T1000 (cell line): ENCODE measurements around the gene ATP2A1.
"Not testable (repeated sequence)": the region's sequence is repeated elsewhere in the genome, so short reads cannot be mapped to it uniquely, and the experiment has no call there.

Experiments used
- DNase-seq: peaks from one replicate; lab custom pipeline; 2025; ENCODE audit warnings: mixed read lengths; lab: John Stamatoyannopoulos, UW

Gene ATP2A1

DNA sequence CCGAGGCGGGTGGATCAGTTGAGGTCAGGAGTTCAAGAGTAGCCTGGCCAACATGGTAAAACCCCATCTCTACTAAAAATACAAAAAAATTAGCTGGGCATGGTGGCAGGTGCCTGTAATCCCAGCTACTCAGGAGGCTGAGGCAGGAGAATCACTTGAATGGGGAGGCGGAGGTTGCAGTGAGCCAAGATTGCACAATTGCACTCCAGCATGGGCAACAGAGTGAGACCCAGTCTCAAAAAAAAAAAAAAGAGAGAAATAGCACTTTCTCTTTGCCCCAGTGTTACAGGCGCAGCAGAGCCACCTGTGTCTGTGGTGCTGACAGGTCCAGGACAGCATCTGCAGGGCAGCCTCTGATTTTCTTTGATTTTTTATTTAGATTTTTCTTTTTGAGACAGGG, 3.3 kb downstream of the ATP2A1 start:
- DNase-seq, result not testable (repeated sequence)

DNA sequence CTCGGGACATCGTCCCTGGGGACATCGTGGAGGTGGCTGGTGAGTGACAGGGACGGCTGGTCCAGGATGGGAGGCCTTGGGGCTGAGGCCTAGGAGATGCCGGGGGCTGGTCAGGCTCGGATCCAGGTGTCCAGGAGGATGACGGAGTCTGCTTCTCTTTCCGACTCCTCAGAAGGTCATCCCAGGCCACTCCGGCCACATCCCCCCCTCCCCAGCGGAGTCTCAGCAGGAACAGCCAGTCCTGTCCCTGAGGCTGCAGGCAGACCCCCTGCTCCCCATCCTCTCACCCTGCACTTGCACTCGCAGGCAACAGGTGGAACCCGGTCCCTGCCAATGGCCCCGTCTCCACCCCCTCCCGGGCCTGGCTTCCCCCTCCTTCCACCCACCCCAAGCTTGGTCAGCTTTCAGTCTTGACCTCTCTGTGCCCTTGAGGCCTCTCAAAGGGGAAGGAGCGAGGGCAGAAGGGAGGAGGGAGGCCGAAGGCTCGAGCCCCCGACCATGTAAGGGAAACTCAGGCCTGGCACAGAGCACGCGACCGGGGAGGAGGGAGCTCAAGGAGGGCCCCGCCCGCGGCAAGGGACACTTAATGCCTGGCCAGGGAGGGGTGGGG, 4.4 kb downstream of the ATP2A1 start:
- DNase-seq, result no peak

DNA sequence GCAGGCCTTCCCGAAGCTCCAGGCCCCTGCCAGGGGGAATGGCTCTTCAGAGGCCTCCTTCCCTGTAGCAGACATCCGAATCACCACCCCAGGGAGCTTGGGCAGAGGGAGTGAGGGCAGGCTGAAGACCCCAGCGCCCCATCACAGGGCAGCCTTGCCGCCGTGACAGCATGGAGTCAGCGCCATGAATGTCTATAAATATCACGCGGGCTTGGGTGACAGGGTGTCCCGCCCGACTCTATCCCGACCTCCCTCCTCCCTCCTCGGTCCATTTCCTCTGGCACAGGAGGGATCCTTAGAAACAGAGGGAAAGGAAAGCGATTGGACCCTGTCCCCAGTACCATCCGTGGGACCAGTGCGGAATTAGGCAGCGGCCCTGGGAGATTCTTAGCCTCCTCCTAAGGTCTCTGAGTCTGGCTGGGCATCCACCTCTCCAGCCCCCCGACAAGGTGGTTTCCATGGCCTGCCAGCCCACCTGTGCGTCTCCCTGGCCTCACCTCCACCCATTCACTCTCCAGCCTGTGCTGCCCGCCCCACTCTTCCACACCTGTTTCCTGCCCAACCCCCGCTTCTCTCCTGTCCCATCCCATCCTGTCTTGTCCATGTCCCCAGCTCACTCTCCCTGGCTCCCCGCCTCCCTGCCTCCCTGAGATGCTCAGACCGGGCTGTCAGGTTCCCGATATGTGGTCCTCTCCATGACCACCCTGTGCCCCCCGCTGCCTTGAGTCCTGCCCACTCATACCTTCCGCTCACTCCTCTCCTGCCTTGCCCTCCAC, 5.1 kb downstream of the ATP2A1 start:
- no peak for DNase-seq

DNA sequence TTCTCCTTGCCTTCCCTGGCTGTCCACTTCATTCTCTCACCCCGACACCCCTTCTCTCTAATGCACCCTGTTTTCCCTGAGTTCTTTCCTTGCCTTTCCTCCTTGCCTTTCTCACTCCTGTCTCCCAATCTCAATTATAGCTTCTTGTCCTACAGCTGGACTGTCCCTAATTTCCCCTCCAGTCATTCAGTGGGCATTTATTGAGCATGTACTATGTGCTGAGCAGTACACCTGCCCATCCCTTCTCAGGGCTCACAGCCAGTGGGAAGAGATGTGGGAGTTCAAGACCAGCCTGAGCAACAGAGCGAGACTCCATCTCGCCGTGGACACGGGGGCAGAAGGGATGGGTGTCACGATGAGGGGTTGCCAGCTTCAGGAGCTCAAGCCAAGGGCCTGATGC, 5.8 kb downstream of the ATP2A1 start:
- no peak for DNase-seq

DNA sequence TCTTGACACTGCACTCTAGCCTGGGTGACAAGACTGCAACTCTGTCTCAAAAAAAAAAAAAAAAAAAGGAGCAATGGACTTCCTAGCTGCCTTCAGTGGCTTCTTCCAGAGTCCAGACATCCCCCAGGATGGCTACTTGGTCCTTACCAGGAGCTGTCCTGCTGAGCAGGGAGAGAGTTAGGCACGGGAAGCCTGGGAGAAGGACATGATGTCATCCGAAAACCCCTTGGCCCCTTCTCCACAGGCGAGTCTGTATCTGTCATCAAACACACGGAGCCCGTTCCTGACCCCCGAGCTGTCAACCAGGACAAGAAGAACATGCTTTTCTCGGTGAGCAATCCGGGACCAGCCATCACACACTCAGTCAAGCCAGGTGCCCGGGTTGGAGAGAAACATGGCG, 8.7 kb downstream of the ATP2A1 start:
- no peak for DNase-seq

DNA sequence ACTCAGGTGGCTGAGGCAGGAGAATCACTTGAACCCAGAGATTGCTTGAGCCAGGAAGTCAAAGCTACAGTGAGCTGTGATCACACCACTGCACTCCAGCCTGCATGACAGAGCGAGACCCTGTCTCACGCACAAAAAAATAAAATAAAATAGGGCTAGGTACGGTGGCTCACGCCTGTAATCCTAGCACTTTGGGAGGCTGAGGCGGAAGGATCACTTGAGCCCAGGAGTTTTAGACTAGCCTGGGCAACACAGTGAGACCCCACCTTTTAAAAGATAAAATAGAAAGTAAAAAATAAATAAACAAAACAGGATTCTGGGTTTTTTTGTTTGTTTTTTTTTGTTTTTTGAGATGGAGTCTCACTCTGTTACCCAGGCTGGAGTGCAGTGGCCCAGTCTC, 12.1 kb downstream of the ATP2A1 start:
- DNase-seq, result not testable (repeated sequence)

DNA sequence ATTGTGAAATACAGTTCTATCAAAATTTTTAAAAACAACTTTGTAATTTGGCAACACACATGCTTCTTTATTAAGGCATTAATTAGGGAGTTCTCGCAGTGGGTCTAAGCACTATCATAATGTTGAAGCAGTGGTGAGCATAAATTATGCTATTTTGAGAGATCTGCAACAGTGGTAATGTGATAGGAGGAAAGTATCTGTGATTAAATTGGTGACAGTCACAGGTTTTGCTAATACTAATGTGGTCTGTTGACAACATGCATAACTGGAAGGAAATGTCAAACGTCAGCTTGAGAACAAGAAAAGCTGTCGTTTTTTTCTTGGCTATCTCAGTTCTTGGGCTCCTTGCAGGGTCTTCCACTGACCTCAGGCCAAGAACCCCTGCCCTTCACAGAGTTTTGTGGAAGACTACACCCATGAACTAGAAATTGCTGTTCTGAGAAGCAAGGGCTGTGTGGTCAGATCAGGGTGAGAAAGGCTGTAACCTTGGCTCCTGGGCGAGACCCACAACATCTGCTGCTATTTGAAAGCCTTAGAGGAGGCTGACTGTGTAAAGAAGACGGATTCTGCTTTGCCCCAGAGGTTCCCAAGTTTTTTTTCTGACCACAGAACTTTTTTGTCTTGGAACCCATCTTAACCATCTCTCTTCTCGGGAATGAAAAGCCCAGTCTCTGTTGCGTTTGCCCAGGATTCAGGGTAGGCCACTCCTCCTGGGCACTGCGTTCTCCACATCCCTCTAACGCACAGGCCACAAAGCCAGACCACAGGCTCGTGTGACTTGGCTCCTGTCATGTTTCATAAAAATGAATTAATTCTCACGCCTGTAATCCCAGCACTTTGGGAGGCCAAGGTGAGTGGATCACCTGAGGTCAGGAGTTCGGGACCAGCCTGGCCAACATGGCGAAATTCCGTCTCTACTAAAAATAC, 13.9 kb downstream of the ATP2A1 start:
- no peak for DNase-seq

DNA sequence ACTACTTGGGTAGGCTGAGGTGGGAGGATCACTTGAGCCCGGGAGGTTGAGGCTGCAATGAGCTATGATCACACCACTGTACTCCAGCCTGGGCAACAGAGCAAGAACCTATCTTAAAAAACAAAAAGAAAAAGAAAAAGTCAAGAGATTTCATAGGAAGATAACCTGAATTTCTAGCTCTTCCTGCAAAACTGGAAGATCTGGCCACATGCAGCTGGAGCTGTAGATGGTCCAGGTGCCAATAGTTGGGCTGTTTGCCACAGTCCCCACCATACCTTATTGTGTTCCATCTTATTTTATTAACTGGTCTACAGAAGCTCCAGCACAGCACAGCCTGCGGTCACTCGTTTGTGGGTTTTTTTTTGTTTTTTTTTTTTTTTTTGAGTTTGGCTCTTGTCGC, 15.0 kb downstream of the ATP2A1 start:
- no peak for DNase-seq

DNA sequence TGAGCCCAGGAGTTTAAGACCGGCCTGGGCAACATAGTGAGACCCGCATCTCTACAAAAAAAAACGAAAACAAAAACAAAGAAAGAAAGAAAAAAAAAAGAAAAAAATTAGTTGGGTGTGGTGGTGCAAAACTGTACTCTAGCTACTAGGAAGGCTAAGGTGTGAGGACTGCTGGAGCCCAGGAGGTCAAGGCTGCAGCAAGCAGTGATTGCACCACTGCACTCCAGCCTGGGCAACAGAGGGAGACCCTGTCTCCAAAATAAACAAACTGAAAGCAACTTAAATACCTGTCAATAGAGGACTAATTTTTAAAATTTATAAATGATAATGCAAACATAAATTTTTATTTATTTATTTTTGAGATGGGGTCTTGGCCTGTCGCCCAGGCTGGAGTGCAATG, 17.3 kb downstream of the ATP2A1 start:
- DNase-seq, result no peak

DNA sequence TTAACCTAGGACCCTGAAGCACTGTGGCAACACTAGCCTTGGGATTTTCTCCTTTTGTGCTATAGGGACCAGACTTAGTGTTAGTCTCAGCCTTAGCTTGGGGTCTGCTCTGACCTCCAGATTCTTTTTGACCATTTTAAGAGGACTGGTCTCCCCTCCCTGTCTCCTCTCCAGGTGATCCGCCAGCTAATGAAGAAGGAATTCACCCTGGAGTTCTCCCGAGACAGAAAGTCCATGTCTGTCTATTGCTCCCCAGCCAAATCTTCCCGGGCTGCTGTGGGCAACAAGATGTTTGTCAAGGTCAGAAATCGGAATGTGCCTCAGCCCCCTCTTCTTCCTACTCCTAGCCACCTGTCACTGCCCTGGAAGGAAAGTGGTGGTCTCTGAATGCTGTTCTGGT, 19.5 kb downstream of the ATP2A1 start:
- no peak for DNase-seq

DNA sequence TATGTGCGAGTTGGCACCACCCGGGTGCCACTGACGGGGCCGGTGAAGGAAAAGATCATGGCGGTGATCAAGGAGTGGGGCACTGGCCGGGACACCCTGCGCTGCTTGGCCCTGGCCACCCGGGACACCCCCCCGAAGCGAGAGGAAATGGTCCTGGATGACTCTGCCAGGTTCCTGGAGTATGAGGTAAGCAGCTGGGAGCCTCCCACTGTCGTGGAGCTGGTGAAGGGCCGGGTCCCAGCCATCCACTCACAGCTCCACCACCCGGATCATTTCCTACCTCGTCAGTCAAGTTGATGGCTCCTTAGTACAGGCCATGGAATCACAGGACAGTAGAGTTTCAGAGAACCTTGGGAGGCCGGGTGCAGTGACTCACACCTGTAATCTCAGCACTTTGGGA, 20.0 kb downstream of the ATP2A1 start:
- DNase-seq, result no peak

DNA sequence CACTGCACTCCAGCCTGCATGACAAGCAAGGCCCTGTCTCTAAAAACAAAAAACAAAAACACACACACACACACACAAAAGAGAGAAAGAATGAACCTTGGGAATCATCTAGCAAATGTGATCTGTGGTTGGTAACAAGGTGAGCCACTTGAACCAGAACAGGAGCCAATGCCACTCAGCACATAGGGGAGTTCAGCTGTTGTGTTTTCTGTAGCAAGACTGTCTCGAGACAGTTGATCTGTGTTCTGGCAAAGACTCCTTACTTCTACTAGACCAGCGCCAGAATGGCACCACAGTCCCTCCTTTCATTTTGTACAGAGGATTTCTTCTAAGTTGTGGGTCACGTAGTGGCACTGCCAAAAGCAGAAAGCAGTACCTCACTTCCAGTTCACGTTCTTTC, 20.7 kb downstream of the ATP2A1 start:
- no peak for DNase-seq

DNA sequence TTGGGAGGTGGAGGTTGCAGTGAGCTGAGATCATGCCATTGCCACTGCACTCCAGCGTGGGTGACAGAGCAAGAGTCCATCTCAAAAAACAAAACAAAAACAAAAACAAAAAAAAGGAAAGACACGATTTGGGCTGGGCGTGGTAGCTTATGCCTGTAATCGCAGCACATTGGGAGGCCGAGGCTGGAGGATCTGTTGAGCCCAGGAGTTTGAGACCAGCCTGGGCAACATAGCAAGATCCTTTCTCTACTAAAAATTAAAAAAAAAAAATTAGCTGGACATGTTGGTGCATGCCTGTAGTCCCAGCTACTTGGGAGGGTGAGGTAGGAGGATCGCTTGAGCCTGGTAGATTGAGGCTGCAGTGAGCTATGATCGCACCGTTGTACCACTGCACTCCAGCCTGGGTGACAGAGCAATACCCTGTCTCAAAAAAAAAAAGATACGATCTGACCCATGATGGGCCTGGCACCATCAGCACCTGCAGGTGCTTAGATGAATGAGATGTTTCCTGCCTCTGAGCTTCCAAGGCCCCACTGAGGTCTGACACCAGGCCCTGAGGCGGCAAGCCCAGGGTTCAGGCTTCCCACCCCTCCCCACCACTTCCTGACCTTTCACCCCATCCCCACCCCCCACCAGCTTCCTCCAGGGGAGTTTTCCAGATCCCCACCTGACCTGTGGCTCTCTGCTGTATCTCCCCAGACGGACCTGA, 21.7 kb downstream of the ATP2A1 start:
- DNase-seq, result no peak

DNA sequence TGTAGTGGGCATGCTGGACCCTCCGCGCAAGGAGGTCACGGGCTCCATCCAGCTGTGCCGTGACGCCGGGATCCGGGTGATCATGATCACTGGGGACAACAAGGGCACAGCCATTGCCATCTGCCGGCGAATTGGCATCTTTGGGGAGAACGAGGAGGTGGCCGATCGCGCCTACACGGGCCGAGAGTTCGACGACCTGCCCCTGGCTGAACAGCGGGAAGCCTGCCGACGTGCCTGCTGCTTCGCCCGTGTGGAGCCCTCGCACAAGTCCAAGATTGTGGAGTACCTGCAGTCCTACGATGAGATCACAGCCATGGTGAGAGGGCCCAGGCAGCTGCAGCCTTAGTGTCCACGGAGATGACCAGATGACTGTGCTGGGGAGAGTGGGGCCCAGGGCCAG, 22.3 kb downstream of the ATP2A1 start:
- no peak for DNase-seq

DNA sequence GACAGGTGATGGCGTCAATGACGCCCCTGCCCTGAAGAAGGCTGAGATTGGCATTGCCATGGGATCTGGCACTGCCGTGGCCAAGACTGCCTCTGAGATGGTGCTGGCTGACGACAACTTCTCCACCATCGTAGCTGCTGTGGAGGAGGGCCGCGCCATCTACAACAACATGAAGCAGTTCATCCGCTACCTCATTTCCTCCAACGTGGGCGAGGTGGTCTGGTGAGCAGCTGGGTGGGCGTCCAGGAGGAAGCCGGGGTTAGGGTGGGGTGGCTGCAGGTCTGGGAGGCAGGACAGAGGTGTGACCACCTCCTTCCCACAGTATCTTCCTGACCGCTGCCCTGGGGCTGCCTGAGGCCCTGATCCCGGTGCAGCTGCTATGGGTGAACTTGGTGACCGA, 23.6 kb downstream of the ATP2A1 start:
- no peak for DNase-seq

DNA sequence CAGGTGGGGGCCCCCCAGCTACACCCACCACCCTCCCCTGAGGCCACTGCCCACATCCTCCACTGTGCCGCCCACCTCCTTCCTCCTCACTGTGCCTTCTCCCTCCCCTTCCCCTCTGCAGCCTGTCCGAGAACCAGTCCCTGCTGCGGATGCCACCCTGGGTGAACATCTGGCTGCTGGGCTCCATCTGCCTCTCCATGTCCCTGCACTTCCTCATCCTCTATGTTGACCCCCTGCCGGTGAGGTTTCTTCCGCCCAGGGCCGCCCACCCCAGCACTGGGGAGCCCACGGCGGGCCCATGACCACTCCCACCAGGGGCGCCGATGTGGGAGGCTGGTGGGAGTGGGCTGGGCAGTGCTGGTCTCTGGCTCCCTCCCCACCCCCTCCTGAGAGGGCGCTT, 24.6 kb downstream of the ATP2A1 start:
- DNase-seq, result no peak

DNA sequence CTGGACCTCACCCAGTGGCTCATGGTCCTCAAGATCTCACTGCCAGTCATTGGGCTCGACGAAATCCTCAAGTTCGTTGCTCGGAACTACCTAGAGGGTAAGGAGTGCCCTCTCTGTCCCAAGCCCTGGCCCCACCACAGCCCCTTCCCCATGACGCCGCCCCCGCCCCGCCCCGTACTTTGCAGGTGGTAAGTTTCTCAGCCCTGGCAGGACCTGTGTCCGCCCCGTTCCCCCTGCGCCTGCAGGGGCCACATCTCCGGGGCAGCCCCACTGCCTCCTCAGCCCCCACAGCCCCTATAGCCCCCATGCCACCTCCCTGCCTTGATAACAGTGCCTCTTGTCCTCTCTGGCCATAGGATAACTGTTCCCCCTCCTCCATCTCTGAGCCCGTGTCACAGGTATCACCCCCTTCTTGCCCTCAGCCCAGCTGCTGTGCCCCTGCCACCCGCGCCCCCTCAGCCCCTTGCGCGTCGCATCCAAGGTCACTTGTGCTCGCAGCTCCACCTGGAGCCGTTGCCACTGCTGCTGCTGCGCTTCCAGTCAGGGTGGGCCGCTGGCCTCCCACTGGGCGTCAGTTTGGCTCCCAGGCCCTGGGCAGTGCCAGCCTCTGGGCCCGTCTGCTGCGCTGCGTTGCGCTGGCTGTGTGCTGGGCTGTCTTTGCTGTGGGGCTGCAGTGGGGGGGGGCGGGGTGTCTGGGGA, 25.2 kb downstream of the ATP2A1 start:
- no peak for DNase-seq

DNA sequence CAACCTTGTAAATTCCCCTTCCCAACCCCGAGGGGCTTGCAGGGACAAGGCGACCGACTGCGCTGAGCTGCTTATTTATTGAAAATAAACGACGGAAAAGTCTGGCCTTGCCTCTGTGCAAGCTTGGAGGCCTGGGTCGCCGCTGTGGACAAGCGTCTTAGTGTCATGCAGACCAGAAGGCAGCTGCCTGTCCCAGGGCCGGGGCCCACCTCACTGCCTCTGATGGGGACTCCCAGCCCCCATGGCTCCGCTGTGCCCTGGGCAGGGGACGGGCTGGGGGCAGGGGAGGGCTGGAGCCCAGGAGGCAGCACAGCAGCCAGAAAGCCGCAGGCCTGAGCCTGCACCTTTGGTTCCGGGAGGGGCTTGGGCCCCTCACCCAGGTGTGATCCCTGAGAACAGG, 26.1 kb downstream of the ATP2A1 start:
- DNase-seq, result no peak

DNA sequence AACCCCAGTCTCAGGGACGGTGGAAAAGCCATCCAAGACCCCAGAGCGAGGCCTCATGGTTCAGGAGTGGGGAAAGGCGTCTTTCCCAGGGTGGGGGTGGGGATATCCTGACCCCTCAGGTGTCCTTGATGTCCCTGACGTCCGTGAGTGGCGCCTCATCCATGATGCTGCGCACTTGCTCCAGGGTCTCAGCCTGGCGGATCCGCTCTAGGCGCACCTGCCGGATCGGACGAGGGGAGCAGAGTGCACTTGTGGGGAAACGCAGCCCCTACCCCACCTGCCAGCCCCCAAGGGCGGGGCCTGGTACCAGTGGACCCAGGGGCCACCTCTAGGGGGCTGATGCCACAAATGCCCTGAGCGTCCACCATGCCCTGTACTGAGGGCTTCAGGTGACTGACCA, 26.5 kb downstream of the ATP2A1 start:
- DNase-seq, result no peak

DNA sequence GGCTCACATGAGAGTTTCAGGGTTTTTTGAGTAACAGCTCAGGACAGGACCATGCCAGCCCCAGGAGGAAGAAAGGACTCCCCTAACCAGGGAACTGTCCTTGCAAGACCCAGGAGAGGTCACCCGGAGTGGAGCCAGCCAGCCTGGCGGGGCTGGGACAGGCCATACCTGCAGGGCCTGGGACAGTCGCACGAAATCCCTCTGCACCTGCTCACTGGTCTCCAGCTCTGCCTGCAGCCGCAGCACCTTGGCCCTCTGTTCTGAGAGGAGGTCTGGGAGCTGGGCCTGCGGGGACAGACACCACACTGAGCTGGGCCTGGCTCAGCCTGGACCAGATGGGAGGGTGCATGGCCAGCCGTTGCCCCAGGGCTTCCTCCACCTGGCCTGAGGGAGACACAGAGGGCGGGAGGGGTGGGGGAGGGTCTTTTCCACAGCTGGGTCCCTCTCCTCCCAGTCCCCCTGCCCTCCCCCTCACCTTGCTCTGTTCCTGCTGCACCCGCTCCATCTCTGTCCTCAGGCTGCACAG, 27.0 kb downstream of the ATP2A1 start:
- DNase-seq, result no peak

DNA sequence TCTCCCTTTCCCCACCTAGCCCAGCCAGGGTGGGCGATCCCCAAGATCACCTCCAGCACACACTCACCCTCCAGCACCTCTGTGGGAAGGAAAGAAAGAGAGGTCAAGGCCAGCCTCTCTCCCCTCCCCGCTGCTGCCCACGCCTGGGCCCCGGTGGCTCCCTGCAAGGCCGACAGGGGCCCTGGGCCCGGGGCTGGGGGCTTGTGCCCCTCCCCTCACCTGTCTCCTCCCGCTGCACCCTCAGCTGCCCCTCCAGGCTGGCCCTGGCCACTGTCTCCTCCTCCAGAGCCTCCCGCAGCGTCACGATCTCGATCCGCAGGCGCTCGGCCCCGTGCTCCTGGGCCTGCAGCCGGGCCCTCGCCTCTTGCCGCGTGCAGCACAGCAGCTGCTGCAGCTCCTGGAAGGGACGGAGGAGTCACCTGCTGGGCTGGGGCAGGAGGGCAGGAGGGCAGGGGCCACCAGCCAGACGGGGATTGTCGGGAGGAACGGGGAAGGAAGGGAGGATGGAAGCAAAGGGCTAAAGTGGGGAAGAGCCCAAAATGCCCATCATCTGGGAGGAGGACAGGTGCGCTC, 27.6 kb downstream of the ATP2A1 start:
- DNase-seq, result no peak
